Neural progenitor cell (in vitro differentiated cells): ENCODE results near the gene PSMD8.

Source experiments
- CTCF ChIP-seq: fragments of 200-600 bp; sonication (generic); IDR thresholded peaks from 2 replicates; pipeline ENCODE4 v1.5.1; 2017; ENCODE audit warnings: antibody characterized with exemption, mild to moderate bottlenecking
- EZH2 ChIP-seq: fragments of 200-600 bp; sonication (generic); IDR thresholded peaks from 2 replicates; pipeline ENCODE4 v1.6.1; 2017; ENCODE audit warnings: antibody characterized with exemption, mild to moderate bottlenecking, moderate library complexity
- EZH2phosphoT487 ChIP-seq: fragments of 200-600 bp; sonication (generic); IDR thresholded peaks from 2 replicates; pipeline ENCODE4 v1.6.1; 2017; ENCODE audit warnings: antibody characterized with exemption

DNA sequence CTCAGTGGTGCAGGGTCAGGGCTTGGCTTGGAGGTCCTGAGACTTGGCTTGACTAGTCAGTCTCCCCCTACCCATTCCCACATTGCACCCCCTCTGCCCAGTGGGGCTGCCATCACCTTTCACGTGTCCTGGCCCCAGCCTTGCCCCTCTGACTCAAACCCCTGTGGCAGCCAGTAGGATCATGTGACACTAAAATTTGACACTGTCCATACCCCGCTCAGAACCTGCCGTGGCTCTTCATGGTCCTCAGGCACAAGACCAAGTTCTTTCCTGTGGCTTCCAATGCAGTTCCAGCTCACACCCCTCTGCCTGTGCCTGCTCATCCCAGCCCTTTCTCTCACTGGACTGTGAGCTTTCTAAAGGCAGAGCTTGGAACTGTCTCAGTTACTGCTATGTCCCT is 2.2 kb downstream of the PSMD8 start:
- TF ChIP-seq CTCF: no peak
- TF ChIP-seq EZH2phosphoT487: no peak
- TF ChIP-seq EZH2: no peak
